Left hindlimb (tissue), 1 donor: Measurements from ENCODE around the gene SULT1B1.
"Not testable (repeated sequence)": the region's sequence is repeated elsewhere in the genome, so short reads cannot be mapped to it uniquely, and the experiment has no call there.

Experiments used
- DNase-seq: peaks from one replicate; pipeline ENCODE4 v3.0.0-alpha.2; 2018

SULT1B1 gene

DNA sequence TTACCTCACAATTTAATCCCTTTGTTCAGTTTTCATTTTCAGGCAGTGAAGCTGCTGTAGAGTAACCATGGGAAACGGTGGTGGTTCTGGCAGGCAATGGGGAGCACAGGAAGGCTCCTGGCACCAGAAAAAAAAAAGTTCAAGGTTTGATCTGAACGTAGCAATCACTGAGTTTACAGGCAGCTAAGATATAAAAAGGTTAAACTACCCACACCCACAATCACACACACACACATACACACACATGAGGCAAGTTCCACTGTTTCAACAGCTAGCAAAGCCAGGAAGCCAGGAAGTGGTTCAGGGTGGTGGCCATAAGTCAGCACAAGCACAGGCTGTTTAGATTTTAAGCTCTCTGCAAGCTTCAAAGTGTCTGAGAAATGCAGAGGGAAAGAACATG is at the start of gene SULT1B1:
SULT1B1 (minus strand) TSS at position 166 of the 400 bp plus-strand sequence. CDS start 5,403 bp downstream, outside the sequence.
- peak; percentile 50 for DNase-seq

- DNase-seq: no peak
These were observed 40.2 kb upstream of the SULT1B1 start for GRCh38 chr4:69800599-69800998.

GRCh38 chr4:69799337-69799736 is 38.9 kb upstream of the SULT1B1 start:
- DNase-seq: no peak

GRCh38 chr4:69793732-69794131 is 33.3 kb upstream of the SULT1B1 start:
- DNase-seq: no peak

DNA sequence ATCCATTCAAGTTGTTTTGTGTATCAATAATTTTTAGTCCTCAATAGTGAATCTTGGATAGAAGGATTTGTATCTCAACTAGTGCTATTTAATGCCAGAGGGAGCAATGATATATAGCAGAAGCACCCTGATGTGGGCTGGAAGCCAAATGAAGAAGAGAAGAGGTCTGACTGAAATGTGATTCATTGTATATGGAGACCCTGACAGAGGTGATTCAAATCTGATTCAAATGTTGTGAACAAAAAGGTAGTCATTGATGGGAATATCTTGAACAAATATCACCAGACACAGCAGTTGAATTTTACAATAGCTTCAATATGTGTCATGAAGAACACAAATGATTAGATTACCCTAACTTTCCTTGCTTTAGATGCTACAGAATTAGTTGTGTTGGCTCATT is 27.5 kb upstream of the SULT1B1 start:
- no peak for DNase-seq

- DNase-seq: no peak
These were observed 26.1 kb upstream of the SULT1B1 start for GRCh38 chr4:69786547-69786946.

GRCh38 chr4:69785211-69785831 is 24.9 kb upstream of the SULT1B1 start:
- DNase-seq: no peak

- DNase-seq: no peak
These were observed 22.4 kb upstream of the SULT1B1 start for GRCh38 chr4:69782651-69783310.

- no peak for DNase-seq
These were observed 21.3 kb upstream of the SULT1B1 start for GRCh38 chr4:69781458-69782418.

- DNase-seq: no peak
These were observed 19.7 kb upstream of the SULT1B1 start for GRCh38 chr4:69780141-69780540.

DNA sequence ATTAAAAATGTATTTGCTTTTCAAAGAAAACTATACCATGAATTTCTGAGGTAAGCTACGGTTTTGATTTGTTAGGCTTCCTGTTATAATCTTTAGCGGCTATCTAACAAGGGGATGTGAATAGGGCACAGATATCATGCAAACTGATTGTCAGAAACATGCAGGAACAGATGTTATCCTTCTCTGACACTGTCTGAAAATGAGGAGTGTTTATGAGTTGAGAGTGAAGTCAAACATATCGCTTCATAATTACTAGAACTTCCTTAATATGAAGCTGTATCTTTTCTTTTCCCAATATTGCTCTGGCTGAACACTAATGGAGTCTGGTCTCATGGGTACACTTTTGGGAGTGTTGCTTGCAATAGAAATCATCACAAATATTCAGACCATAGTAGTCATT is 16.3 kb upstream of the SULT1B1 start:
- DNase-seq: no peak

DNA sequence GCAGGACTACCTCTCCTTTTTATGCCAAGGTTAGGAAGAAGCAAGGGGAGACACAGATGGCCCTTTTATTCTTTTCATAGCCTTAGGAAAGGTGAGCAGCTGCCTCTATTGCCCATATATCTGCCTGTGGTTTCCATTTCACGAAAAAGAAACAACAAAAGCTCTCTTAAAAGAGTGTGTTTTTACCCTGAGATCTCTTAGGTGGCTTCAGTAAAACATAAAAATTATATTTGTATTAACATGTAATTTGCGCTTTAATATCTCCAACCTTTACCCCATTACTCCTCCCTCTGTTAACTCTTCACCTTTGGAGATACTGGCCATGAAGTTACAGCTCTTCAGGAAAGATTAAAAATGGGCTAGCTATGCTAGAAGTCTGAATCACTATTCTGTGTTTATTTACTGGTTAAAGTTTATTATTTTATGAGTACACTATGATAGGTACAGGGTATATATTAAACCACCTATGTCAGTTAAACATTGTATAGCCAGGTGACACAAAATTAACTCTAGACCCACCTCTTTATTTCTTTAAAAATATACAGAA is 15.0 kb upstream of the SULT1B1 start:
- no peak for DNase-seq

GRCh38 chr4:69773484-69773883 is 13.1 kb upstream of the SULT1B1 start:
- DNase-seq: no peak

- DNase-seq: not testable (repeated sequence)
These were observed 8.1 kb upstream of the SULT1B1 start for GRCh38 chr4:69768554-69768953.

DNA sequence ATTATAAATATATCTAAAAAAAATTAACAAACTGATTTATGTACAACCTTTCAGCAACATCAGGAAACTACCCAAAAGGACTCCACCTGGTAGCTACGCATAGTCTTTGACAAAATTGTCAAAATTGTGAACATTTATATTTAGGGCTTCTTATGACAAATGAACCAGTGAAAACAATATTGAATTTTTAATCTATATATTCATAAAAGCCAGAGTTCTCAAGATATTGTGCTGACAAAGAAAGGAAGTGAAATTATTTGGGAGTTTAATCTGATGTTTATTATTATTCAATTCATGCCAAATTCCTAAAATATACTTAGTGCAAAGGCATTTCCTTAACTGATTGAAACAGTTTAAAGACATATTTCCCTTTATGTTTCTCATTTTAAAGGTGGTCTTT is 5.3 kb upstream of the SULT1B1 start:
- DNase-seq: no peak

- DNase-seq: no peak
These were observed 3.9 kb upstream of the SULT1B1 start for GRCh38 chr4:69764311-69764710.

- DNase-seq: no peak
These were observed 2.8 kb upstream of the SULT1B1 start for GRCh38 chr4:69763233-69763632.

DNA sequence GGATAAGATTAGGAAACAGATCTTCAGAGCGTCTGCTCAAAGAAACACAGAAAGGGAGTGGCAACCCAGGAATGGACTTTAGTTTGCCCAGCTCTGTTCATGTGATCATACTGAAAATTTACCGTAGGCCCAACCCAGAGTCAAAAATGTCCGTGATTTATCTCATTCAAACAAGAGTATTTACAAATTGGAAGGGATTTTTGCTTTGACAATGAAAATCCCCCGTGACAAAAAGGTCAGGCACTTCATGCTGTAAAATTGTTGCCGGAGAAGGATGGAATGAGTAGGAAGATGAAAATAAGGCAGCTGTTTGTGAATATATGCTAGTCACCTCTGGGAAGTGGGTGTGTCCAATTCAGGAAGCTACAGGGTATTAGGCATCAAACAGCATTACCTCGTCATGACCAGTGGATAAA is 1.2 kb downstream of the SULT1B1 start:
- DNase-seq: no peak

DNA sequence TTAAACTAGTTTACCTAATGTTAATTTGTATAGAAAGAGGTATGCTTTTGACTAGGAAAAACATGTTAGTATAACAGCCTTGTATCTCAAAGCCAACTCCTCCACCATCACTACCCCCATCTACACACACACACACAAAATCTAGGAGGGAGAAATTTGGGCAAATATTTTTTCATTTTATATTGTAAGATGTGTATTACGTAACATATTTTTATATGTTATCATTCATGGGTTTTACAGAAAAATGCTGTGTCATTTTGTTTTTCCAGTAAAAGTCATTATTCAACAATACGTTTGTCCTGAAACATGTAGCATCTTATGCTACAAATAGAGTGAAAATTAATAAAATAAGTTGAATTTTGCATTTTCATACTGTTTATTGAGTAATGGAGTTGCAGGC is 3.0 kb downstream of the SULT1B1 start:
- DNase-seq: no peak

GRCh38 chr4:69754926-69755580 is 5.4 kb downstream of the SULT1B1 start:
- DNase-seq: no peak

DNA sequence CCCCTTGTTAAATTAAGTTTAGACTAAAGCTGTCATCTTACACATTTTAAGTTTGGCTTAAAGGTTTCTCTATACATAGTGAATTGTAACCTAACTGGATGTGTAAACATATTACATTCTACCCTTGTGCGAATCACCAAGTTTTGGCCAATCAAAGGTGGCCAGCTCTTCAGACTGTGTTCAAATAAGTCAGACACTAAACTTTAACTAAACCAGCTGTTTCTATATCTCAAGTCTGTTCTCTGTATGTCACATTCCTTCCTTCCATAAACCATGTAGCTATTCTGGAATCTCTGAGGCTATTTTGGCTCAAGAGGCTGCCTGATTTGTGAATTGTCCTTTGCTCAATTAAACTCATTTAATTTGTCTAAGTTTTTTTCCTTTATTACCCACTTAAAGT is 6.7 kb downstream of the SULT1B1 start:
- no peak for DNase-seq

GRCh38 chr4:69750346-69750745 is 10.1 kb downstream of the SULT1B1 start:
- no peak for DNase-seq

- no peak for DNase-seq
These were observed 10.6 kb downstream of the SULT1B1 start for GRCh38 chr4:69749771-69750170.
